Motor neuron (in vitro differentiated cells): ENCODE measurements around the gene MEG3. TPM values are rescaled to one million over a fixed set of nuclear protein-coding genes. Genes with fewer than 3 reads are reported as not detected.

ENCODE experiments used
- ATAC-seq, 8 experiments: fragments of 200-7000 bp; cut with Tn5 transposase; replicated peaks in 6 of 8; 2 replicates each; pipeline ENCODE4 v1.8.0; 2021; ENCODE audit warnings: mild to moderate bottlenecking in 8 of 8, moderate library complexity in 8 of 8
- H3K27ac ChIP-seq, 2 donors: fragments of 250-450 bp; sonication (Bioruptor Pico); 2 replicates each; pipeline ENCODE4 v1.9.0; 2021; ENCODE audit warnings: antibody characterized with exemption in 2 of 2, mild to moderate bottlenecking in 2 of 2, moderate library complexity in 1 of 2
- H3K4me1 ChIP-seq, 2 donors: fragments of 250-450 bp; sonication (Bioruptor Pico); replicated peaks in 1 of 2; 2 replicates each; pipeline ENCODE4 v1.6.1; 2021; ENCODE audit warnings: antibody characterized with exemption in 2 of 2, mild to moderate bottlenecking in 2 of 2, moderate library complexity in 1 of 2
- H3K4me3 ChIP-seq, 5 donors: fragments of 250-450 bp; sonication (Bioruptor Pico); 2 replicates each; pipeline ENCODE4 v1.9.0; 2021; ENCODE audit warnings: antibody characterized with exemption in 5 of 5, mild to moderate bottlenecking in 5 of 5, moderate library complexity in 4 of 5
- WGBS, 10 experiments: fragments of 450-650 bp; shearing (Covaris generic); methylation state at CpG; one replicate each; pipeline ENCODE4 v1.0.0; 2022; 5-methylcytosine and 5-hydroxymethylcytosine counted together
- in situ Hi-C, 9 experiments: fragments of 400-800 bp; cut with MboI; loops; one replicate each; pipeline ENCODE4 v1.15.0; 2021; ENCODE audit warnings: low sequenced_read_pairs in 9 of 9, low pct_unique_long_range_greater_than_20kb in 2 of 9; ENCODE audit not compliant: unreplicated experiment in 9 of 9
- total RNA-seq, 8 experiments: library from RNA; unstranded; fragments of 300-600 nt; gene quantifications; 2 replicates each; pipeline versions ENCODE4 v1.2.3 to v1.2.4, GENCODE V29; 2022

Gene MEG3
- total RNA-seq, 8 experiments from 2014 or later, result 1.9 to 1,167 (median 108) TPM

DNA sequence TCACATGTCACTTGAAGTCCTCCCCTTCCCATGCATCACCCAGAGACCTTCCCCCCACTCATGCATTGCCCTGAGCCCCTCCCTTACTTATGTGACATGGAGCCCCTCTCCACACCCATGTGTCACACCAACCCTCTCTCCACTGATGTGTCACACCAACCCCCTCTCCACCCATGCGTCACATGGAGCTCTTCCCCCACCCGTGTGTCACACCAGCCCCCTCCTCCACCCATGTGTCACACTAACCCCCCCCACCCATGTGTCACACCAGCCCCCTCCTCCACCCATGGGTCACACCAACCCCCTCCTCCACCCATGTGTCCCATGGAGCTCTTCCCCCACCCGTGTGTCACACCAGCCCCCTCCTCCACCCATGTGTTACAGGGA, 47.2 kb downstream of the MEG3 start:
- WGBS, 10 experiments, result no CpG with 5 or more reads among the region's 3 CpGs
- in situ Hi-C loops, result no loop called here
- Histone ChIP-seq H3K4me1 (peaks cover 0 to 3% of the 10 kb centered on the region in 2 donors), H3K4me3 (no peak overlapping the region), H3K27ac (peak overlapping the region in 1 of 2 donors; percentile 80)
- ATAC-seq, result no peak

- in situ Hi-C loops, result no loop called here
- Histone ChIP-seq H3K4me3 (no peak overlapping the region), H3K27ac (no peak overlapping the region), H3K4me1 (peaks cover 0 to 3% of the 10 kb centered on the region in 2 donors)
- WGBS, 10 experiments, result 91% methylated on average over 3 of the region's 4 CpGs; no CpG with 5 or more reads in 9 of the 10 experiments
- no peak for ATAC-seq
These were observed 48.1 kb downstream of the MEG3 start for GRCh38 chr14:100874051-100874410.

DNA sequence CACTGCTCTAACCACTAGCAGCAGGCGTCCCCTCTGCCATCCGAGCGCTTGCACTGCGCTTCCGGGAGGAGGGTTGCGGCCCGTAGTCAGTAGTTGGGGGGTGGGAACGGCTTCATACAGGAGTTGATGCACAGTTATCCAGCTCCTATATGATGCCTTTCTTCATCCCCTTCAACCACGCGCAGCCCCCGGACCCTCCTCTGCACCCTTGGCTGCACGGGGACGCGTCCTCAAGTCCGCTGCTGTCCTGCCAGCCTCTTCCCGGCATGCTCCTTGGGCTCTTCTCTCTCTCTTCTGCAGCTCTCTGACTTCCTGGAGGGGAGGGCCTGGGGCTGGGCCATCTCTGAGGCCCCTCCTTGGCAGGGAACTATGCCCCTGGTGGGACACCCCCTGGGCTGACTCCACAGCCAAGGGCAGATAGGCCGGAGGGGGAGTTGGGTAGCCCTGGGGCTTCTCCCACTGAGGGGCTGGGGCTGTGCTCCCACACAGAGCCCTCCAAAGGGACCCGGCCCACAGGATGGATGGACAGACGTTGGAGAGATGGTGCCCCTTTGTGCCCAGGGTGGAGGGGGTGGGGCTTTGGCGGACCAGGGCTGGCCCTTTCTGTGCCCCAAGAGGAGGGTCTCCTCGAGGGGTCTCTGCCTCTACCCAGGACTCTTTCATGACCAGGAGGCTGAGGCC, 48.6 kb downstream of the MEG3 start:
- H3K27ac ChIP-seq, result no peak overlapping the region
- peaks cover 0 to 3% of the 10 kb centered on the region in 2 donors for H3K4me1 ChIP-seq
- ATAC-seq, result no peak
- no peak overlapping the region for H3K4me3 ChIP-seq
- in situ Hi-C loops, result no loop called here
- WGBS, 10 experiments, result 84 to 100% (median 93%) methylated on average over 3 to 8 of the region's 21 CpGs; no CpG with 5 or more reads in 6 of the 10 experiments

DNA sequence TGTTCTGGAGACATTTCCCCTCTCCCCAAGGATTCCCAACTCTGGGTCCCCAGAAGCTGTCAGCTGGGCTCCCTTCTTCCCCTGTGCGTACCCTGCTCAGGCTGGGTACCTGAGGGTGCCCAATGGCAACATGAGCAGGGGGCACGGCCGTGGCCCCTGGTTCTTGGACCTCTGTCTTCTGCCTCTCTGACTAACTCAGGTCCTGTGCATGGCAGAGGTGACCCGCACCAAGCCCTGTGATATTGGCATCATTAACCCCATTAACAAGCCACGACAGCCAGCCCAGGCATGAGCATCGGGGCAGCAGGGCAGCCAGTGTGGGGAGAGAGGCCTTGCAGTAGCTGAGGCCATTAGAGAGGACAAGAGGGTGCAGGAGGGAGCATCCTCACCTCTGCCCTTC, 49.2 kb downstream of the MEG3 start:
- WGBS, 10 experiments, result 50 to 89% (median 89%) methylated on average over 2 to 3 of the region's 6 CpGs; no CpG with 5 or more reads in 7 of the 10 experiments
- Histone ChIP-seq H3K27ac (no peak overlapping the region), H3K4me3 (no peak overlapping the region), H3K4me1 (peaks cover 0 to 3% of the 10 kb centered on the region in 2 donors)
- ATAC-seq, result no peak
- in situ Hi-C loops, result no loop called here

DNA sequence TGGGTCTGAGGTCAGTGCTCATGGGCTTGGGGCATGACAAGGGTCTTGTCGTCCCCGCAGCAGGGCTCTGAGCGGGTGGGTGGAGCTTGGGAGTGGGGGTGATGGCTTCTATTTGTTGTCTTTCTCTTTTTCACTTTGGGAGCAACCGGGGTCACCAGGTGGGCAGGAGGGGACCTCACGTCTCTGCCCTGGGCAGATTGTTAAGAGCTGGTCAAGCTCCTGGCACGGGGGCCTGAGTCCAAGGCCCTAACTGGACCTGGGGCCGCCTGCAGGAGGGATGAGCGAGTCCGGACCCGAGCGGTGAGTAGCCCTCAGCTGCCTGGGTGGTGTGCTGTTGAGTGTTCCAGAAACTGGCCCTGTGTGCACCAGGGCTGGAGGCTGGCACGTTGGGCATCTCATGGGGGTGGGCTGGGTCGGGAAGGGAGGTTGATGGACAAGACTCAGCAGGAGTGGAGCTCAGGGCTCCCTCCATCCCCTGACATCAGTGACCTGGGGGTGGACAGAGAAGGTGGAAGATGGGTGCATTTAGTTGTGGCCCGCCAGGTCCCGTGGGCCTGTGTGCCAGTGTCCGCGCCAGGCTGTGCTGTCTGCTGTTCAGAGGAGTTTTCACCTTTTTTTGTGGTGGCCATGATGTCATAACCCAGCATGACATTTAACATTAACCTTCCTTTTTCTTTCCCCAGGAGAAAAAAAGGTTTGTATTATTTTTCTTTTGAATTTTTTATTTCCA, 50.1 kb downstream of the MEG3 start:
- ATAC-seq, result no peak
- Histone ChIP-seq H3K4me1 (peaks cover 0 to 3% of the 10 kb centered on the region in 2 donors), H3K27ac (no peak overlapping the region), H3K4me3 (no peak overlapping the region)
- in situ Hi-C loops, result no loop called here
- WGBS, 10 experiments, result 54 to 85% (median 80%) methylated on average over 1 to 4 of the region's 17 CpGs; no CpG with 5 or more reads in 5 of the 10 experiments

DNA sequence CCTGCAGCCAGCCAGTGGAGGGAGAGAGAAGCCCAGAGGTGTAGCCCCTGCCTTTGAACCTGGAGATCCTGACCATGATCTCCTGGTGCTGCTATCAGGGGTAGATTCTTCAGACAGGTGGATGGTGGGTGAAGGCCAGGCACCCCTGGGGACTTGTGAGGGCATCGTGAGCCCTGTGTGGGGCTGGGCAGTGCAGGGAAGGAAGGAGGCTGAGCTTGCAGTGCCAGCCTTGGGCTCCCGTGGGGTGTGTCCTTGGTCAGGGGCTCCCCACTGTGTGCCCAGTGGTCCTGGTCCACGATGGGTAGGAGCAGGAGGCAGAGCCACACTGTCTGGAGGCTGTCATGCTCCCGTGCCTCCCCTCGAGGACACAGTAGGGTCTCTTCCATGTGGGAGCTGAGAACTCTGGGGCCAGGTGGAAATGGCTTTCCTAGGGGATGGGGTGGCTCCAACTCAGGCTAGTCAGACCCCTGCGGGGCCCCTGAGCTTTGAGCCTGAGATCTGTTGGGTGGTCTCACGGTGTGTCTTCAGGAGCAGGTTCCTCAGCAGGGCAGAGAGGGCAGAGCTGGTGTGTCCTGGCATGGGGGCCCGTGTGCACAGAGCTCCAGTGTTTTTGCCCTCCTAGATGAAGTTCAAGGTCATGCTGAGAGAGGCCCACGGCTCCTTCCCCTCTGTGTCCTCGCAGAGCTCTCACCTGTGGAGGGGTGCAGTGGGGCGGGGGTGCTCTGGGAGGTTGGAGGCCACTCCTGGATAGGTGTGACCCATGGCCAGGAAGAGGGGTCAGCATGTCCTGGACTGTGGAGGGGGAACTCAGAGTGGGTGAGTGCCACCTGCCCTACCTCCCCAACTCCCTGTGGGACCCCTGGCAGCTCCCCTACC, 52.6 kb downstream of the MEG3 start:
- WGBS, 10 experiments, result 57 to 100% (median 86%) methylated on average over 1 to 4 of the region's 11 CpGs; no CpG with 5 or more reads in 5 of the 10 experiments
- Histone ChIP-seq H3K4me3 (no peak overlapping the region), H3K4me1 (peaks cover 0 to 3% of the 10 kb centered on the region in 2 donors), H3K27ac (no peak overlapping the region)
- ATAC-seq, result no peak
- in situ Hi-C loops, result no loop called here

DNA sequence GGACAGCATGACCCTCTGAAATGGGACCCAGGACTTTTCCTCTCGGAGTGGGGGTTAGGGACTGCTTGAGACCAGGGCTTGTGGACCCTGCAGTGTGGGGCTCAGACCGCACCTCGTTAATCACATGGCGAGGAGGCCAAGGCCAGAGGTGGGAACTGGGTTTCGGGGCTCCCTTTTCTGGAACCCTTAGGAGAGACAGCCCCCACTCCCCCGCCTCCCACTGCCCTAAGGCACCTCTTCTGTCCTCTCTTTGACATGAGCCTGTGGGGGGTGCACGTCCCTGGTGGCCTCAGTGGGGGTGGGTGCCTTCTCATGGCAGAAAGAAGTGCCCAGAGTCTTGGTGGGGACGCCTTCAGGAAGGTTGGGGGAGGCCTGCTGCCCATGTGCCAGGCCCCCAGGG, 53.3 kb downstream of the MEG3 start:
- H3K4me1 ChIP-seq, result peaks cover 0 to 3% of the 10 kb centered on the region in 2 donors
- in situ Hi-C loops, result no loop called here
- 40 to 83% methylated on average over 1 to 2 of the region's 8 CpGs; no CpG with 5 or more reads in 8 of the 10 experiments for WGBS, 10 experiments
- H3K4me3 ChIP-seq, result no peak overlapping the region
- ATAC-seq, result no peak
- H3K27ac ChIP-seq, result no peak overlapping the region

DNA sequence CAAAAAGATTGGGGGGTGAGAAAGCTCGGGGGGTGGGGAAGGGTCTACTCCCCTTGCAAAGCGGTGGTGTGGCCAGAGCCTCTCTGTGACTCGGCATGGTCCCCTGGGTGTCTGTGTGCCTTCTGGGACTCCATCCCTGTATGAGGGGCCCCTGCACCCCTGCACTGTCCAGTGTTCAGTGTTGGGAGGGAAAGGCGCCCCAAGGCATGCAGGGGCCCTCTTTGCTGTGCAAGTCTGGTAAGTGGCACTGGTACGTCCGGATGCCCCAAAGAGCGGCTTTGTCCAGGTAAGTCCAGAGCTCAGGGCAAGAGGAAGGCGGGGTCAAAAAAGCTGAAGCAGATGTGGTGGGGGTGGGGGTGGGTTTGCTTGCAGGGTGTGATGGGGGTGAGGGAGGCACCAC, 53.9 kb downstream of the MEG3 start:
- in situ Hi-C loops, result no loop called here
- WGBS, 10 experiments, result 75 to 100% (median 100%) methylated on average over 1 to 6 of the region's 8 CpGs; no CpG with 5 or more reads in 7 of the 10 experiments
- H3K27ac ChIP-seq, result no peak overlapping the region
- no peak for ATAC-seq
- peaks cover 0 to 3% of the 10 kb centered on the region in 2 donors for H3K4me1 ChIP-seq
- H3K4me3 ChIP-seq, result no peak overlapping the region

DNA sequence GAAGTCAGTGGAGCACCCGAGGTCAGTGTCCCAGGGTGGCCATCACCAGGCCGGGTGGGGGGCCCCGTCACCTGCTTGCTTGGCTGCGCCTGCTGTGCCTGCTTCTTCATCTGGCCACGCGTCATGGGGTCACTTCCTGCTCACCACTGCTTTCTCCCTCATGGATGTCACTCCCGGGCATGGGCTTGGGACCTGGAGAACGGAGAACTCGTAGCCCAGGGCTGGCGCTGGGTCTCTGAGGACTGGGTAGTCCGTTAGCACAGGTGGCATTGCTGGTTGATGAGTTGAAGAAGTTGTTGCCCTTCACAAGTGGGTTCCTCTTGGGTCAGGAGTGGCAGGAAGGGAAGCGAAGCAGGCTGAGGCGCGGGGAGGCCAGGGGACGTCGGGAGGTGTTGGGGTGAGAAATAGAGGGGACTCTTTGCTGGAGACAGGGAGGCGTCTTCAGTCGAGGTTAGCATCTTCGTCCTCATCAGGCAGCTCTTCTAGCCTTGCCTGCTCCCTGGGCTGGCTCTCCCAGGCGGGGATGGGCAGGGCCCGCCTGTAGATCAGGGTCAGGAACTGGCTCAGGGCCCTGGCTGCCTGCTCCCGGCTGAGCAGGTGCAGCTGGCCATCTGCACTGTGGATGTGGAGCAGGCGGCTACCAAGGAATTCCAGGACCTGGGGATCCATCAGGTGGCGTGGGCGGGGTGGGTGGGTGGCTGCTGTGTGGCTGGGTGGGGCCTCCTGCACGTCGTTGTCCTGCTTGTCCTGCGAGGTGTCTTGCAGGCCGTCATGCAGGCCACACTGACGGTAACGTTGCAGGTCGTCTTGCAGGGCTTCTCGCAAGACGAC, 54.6 kb downstream of the MEG3 start:
- in situ Hi-C loops, result no loop called here
- Histone ChIP-seq H3K4me3 (no peak overlapping the region), H3K27ac (no peak overlapping the region), H3K4me1 (peaks cover 0 to 3% of the 10 kb centered on the region in 2 donors)
- 80 to 90% (median 89%) methylated on average over 2 to 9 of the region's 34 CpGs; no CpG with 5 or more reads in 7 of the 10 experiments for WGBS, 10 experiments
- ATAC-seq, result no peak

DNA sequence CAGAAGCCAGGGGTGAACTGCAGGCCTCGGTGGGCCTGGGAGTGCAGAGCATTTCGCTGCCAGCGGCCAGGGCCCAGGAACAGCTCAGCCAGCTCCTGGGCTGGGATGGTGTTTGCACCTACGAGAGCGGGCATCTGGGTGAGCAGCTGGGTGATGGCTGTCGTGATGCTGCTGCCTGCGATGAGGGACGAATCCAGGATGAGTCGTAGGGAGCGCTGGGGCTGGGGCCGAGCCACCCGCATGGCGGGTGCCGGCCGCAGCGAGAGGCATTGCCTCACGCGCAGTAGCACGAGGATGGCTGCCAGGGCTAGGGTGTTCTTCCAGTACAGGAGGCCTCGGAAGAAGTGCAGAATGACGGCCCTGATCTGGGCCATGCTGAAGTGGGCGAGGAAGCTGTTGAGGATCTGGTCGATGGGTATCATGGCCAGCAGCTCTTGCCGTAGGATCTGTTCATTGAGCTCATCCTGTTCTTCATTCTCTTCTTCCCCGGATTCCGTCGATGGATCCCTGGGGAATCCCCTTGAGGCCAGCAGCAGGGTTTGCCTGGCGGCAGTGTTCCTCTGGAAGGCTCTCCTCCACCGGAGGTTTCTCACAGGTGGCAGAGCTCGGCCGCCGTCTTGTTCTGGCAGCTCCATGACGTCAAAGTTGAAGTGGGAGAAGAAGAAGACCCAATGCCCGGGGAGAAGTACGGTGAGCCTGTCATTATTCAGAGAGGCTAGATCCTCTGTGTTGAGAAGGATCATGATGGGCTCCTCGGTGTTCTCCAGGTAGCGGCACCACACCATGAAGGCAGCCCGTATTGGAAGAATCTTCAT, 55.5 kb downstream of the MEG3 start:
- in situ Hi-C loops, result no loop called here
- Histone ChIP-seq H3K27ac (no peak overlapping the region), H3K4me1 (peaks cover 0 to 3% of the 10 kb centered on the region in 2 donors), H3K4me3 (no peak overlapping the region)
- 90 to 100% (median 92%) methylated on average over 1 to 14 of the region's 38 CpGs; no CpG with 5 or more reads in 4 of the 10 experiments for WGBS, 10 experiments
- no peak for ATAC-seq

- Histone ChIP-seq H3K27ac (no peak overlapping the region), H3K4me3 (no peak overlapping the region), H3K4me1 (no peaks in the 10 kb centered on the region)
- no peak for ATAC-seq
- in situ Hi-C loops, result no loop called here
- WGBS, 10 experiments, result 84 to 100% (median 92%) methylated on average over 2 to 20 of the region's 49 CpGs; no CpG with 5 or more reads in 1 of the 10 experiments
These were observed 56.4 kb downstream of the MEG3 start for GRCh38 chr14:100882026-100882967.
